Upper lobe of left lung (tissue), 4 donors: ENCODE results near the gene GZF1.

Experiments used
- CTCF ChIP-seq, 6 experiments: fragments of 450-650 bp in 4 of 6; fragments of 200-600 bp in 2 of 6; sonication (generic) in 2 of 6; IDR thresholded peaks; one replicate each; pipeline ENCODE4 v1.5.1; 2016 to 2019; ENCODE audit warnings: antibody characterized with exemption in 6 of 6
- EP300 ChIP-seq, 4 donors: sonication (generic); formaldehyde crosslinking; IDR thresholded peaks; one replicate each; pipeline ENCODE4 v1.5.1; 2017; ENCODE audit warnings: antibody characterized with exemption in 4 of 4, control low read depth in 2 of 4
- POLR2A ChIP-seq, 4 donors: fragments of 450-650 bp; IDR thresholded peaks; one replicate each; pipeline ENCODE4 v1.5.1; 2016 to 2017; ENCODE audit warnings: antibody characterized with exemption in 4 of 4, mild to moderate bottlenecking in 2 of 4
- POLR2AphosphoS5 ChIP-seq, 2 donors: sonication (generic); formaldehyde crosslinking; IDR thresholded peaks; one replicate each; pipeline ENCODE4 v1.5.1; 2017; ENCODE audit warnings: antibody characterized with exemption in 2 of 2

GRCh38 chr20:23360531-23360930 lies 1.5 kb upstream of the GZF1 start:
- TF ChIP-seq CTCF (IDR thresholded peaks at IDR 0.05) (no peak), POLR2A (IDR thresholded peaks at IDR 0.05) (no peak), POLR2AphosphoS5 (IDR thresholded peaks at IDR 0.05) (no peak), EP300 (IDR thresholded peaks at IDR 0.05) (no peak)
